VCaP (cell line): Measurements from ENCODE around the gene LMO2.
"Not testable (repeated sequence)": the region's sequence is repeated elsewhere in the genome, so short reads cannot be mapped to it uniquely, and the experiment has no call there.

Experiments
- H3K27ac ChIP-seq: fragments of 450-650 bp; 2 replicates; pipeline ENCODE4 v1.5.1; 2017
- CTCF ChIP-seq: fragments of 450-650 bp; conservative IDR thresholded peaks from 2 replicates; pipeline ENCODE4 v1.5.1; 2017; ENCODE audit warnings: mild to moderate bottlenecking, moderate library complexity

The LMO2 gene

DNA sequence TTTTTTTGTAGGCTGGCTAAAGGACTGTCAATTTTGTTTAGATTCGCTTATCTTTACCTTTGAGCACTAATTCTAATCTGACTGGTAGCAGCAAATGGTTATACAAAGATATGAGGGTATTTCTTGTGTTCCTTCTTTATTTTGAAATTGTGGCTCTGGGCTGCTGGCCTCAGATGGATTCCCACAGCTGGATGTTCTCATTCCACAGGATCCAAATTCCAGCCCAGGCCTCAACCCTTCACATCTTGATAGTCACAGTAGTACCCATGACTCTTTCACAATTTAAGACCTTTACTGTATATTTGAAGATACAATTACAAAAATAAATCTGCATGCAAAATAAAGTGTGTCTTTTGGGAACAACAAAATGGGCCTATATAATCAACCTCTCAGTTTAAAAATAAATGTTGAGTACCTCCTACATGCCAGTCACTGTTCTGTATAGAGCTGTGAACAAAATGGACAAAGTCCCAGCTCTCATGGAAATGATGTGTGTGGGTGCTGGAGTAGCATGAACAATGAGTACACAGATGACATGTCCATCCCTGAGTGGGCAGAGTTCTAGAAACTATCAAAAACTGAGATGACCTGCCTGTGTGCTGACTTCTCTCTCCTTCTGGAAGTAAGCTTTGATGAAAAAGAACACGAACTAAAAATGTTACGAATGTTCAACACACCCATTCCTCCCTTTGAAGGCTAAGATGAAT lies 65.9 kb downstream of the LMO2 start:
- H3K27ac ChIP-seq, result no peak overlapping the region
- no peak for TF ChIP-seq CTCF

DNA sequence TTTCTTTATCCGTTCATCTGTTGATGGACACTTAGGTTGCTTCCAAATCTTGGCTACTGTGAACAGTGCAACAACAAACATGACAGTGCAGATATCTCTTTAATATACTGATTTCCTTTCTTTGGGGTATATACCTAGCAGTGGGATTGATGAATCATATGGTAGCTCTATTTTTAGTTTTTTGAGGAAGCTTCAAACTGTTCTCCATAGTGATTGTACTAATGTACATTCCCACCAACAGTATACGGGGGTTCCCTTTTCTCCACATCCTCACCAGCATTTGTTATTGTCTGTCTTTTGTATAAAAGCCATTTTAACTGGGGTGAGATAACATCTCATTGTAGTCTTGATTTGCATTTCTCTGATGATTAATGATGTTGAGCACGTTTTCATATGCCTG lies 68.9 kb downstream of the LMO2 start:
- not testable (repeated sequence) for H3K27ac ChIP-seq

DNA sequence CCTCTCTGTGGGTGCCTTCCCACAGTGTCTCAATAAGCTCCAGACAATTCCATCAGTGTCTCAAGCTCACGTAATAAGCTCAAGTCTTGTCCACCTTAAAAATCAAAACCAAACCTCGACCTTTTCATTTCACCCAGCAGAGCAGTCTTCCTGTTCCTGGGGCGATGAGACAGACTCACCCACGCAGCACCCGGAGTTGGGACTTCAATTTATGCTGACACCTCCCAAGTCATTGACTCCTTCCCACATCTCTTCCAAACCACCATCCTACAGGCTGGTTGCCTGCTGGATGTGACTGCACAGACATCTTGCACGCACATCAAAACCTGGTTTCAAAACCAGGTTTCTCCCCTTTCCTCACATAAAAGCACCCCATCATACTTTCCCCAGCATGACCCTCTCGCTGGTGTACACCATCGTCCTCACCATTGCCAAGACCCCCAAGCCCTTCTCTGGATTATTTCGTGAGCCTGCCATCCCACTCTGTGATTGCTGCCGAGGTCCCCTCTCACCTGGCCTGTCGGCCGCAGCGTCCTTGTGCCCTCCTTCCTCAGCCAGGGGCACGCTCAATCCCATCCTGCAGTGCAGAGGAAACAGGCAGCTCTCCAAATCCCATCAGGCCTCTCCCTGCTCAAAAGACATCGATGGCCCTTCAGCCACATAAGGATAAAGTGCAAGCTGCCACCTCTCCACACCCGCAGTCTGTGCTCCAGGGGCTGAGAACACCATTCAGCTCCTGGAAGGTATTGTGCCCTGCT lies 72.4 kb downstream of the LMO2 start:
- TF ChIP-seq CTCF, result no peak
- H3K27ac ChIP-seq, result no peak overlapping the region
